Lung (tissue), 12 donors: ENCODE data around the gene SEMA5A. TPM values are rescaled to one million over a fixed set of nuclear protein-coding genes. Genes with fewer than 3 reads are reported as not detected.

Experiments used
- ATAC-seq: fragments of 200-7000 bp; cut with Tn5 transposase; one replicate; pipeline ENCODE4 v1.9.1; 2020; ENCODE audit warnings: moderate number of reproducible peaks; ENCODE audit not compliant: insufficient read depth, low FRiP score
- DNase-seq, 3 donors: peaks; one replicate each; pipeline ENCODE4 v3.0.0-alpha.2; 2013 to 2017
- H3K27ac ChIP-seq, 2 donors: one replicate each; pipeline ENCODE4 v1.5.1; 2013; ENCODE audit warnings: mild to moderate bottlenecking in 2 of 2, moderate library complexity in 2 of 2, control low read depth in 1 of 2, inconsistent platforms in 1 of 2, low read depth in 1 of 2, low read length in 1 of 2
- H3K27me3 ChIP-seq, 3 donors: one replicate each; pipeline ENCODE4 v1.5.1; 2013; ENCODE audit warnings: low read length in 2 of 3; ENCODE audit not compliant: control insufficient read depth in 3 of 3, insufficient read depth in 3 of 3
- H3K36me3 ChIP-seq, 4 donors: one replicate each; pipeline ENCODE4 v1.5.1; 2013; ENCODE audit warnings: low read length in 4 of 4, mild to moderate bottlenecking in 1 of 4, moderate library complexity in 1 of 4; ENCODE audit not compliant: control insufficient read depth in 4 of 4, insufficient read depth in 4 of 4
- H3K4me1 ChIP-seq, 5 donors: one replicate each; pipeline ENCODE4 v1.5.1; 2013; ENCODE audit warnings: low read length in 5 of 5, mild to moderate bottlenecking in 2 of 5, moderate library complexity in 1 of 5; ENCODE audit not compliant: control insufficient read depth in 5 of 5, insufficient read depth in 5 of 5
- H3K4me3 ChIP-seq: one replicate; pipeline ENCODE4 v1.5.1; 2013; ENCODE audit warnings: mild to moderate bottlenecking, control low read depth, moderate library complexity
- H3K9ac ChIP-seq, 2 donors: one replicate each; pipeline ENCODE4 v1.5.1; 2013; ENCODE audit warnings: low read length in 2 of 2, control low read depth in 1 of 2; ENCODE audit not compliant: insufficient read depth in 1 of 2
- H3K9me3 ChIP-seq, 4 donors: one replicate each; pipeline ENCODE4 v1.5.1; 2013; ENCODE audit warnings: low read length in 3 of 4, mild to moderate bottlenecking in 1 of 4, moderate library complexity in 1 of 4; ENCODE audit not compliant: control insufficient read depth in 4 of 4, insufficient read depth in 3 of 4
- CTCF ChIP-seq: IDR thresholded peaks from 2 replicates; pipeline ENCODE4 v1.5.1; 2012; ENCODE audit warnings: mild to moderate bottlenecking; ENCODE audit errors: control extremely low read depth, extremely low read depth
- whole genome bisulfite sequencing, 2 donors: extraction: QIAGEN DNeasy Blood & Tissue Kit; methylation state at CpG; one replicate each; pipeline ENCODE4 v1.1.7; 2013; 5-methylcytosine and 5-hydroxymethylcytosine counted together
- polyA plus RNA-seq, 2 donors: library from polyadenylated mRNA; stranded (reverse); fragments of 200-250 nt; gene quantifications; one replicate each; pipeline ENCODE4 v1.2.1, GENCODE V29; 2013
- total RNA-seq, 2 donors: library from RNA; depleted of rRNA in 1 of 2; stranded (reverse); fragments of >200 nt in 1 of 2; gene quantifications; one replicate each; pipeline ENCODE4 v1.2.1, GENCODE V29; 2014 to 2021
- donor health status: control.
- donor health status: control.
- donor health status: Bipolar disorder and iron deficiency.
- donor health status: healthy.
- donor health status: DM: yes; HTN: yes; CAD: no.

Gene SEMA5A
- total and polyA plus RNA-seq, 4 donors = 3.1 to 44.9 (median 13.7) TPM

GRCh38 chr5:9201011-9201410 is 344.9 kb downstream of the SEMA5A start:
- WGBS, 2 donors = 80 to 86% methylated on average over 2 of the region's 2 CpGs
- no peak overlapping the region for H3K4me3 ChIP-seq
- no peak overlapping the region for H3K9ac ChIP-seq
- no peaks in the 10 kb centered on the region for H3K4me1 ChIP-seq
- no peak for TF ChIP-seq CTCF
- DNase-seq = no peak
- no peak for ATAC-seq
- no peaks in the 10 kb centered on the region for H3K27me3 ChIP-seq
- H3K27ac ChIP-seq = no peak overlapping the region
- H3K9me3 ChIP-seq = no peaks in the 10 kb centered on the region
- peaks cover 0 to 3% (median 0%) of the 10 kb centered on the region in 4 donors for H3K36me3 ChIP-seq

GRCh38 chr5:9198394-9198793 is 347.5 kb downstream of the SEMA5A start:
- TF ChIP-seq CTCF = no peak
- DNase-seq = peak in 2 of 3 donors; percentile 22 to 34

GRCh38 chr5:9197881-9198260 is 348.0 kb downstream of the SEMA5A start:
- Histone ChIP-seq H3K9ac (no peak overlapping the region), H3K27me3 (no peaks in the 10 kb centered on the region), H3K4me1 (peaks cover 0 to 10% (median 6%) of the 10 kb centered on the region in 5 donors), H3K4me3 (no peak overlapping the region), H3K9me3 (no peaks in the 10 kb centered on the region), H3K36me3 (peaks cover 0 to 3% (median 0%) of the 10 kb centered on the region in 4 donors), H3K27ac (no peak overlapping the region)
- WGBS, 2 donors = 17 to 19% methylated on average over 1 of the region's 1 CpG
- no peak for DNase-seq
- ATAC-seq = no peak
- TF ChIP-seq CTCF = no peak

More at GRCh38 chr5:9198394-9198793, 347.5 kb downstream of the SEMA5A start:
- H3K9me3 ChIP-seq = no peaks in the 10 kb centered on the region
- H3K9ac ChIP-seq = no peak overlapping the region
- no peaks in the 10 kb centered on the region for H3K27me3 ChIP-seq
- peaks cover 0 to 3% (median 0%) of the 10 kb centered on the region in 4 donors for H3K36me3 ChIP-seq
- H3K4me3 ChIP-seq = no peak overlapping the region
- no peak for ATAC-seq
- no peak overlapping the region for H3K27ac ChIP-seq
- peaks cover 0 to 10% (median 6%) of the 10 kb centered on the region in 5 donors for H3K4me1 ChIP-seq
- 83 to 86% methylated on average over 3 of the region's 3 CpGs for WGBS, 2 donors
